NOMO-1 treated with DMSO at 0.1 percent for 48 hours (cell line): ENCODE data around the gene ERBIN.

Experiments used
- DNase-seq: peaks from one replicate; lab custom pipeline; 2025; ENCODE audit not compliant: unreplicated experiment; lab: John Stamatoyannopoulos, UW

The ERBIN gene

GRCh38 chr5:66113160-66113559, 186.8 kb downstream of the ERBIN start:
- DNase-seq: no peak

DNA sequence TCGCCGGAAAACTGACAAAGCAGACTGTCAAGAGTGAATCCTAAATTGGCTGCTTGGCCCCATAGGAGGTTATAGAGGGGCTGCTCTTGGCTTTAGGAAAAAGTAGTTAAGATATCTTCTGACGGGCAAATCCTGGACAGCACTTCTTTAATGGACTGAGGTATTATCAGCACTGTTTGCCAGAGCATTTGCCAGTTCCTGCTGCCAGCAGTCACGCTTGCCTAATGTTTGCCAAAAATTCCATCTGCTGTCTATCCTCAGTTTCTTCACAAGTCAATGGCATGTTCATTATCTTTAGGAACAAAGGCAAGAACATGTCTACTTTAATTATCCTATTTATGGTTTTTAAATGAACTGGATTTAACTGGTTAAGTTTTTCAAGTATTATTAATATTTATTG, 191.9 kb downstream of the ERBIN start:
- DNase-seq: no peak

DNA sequence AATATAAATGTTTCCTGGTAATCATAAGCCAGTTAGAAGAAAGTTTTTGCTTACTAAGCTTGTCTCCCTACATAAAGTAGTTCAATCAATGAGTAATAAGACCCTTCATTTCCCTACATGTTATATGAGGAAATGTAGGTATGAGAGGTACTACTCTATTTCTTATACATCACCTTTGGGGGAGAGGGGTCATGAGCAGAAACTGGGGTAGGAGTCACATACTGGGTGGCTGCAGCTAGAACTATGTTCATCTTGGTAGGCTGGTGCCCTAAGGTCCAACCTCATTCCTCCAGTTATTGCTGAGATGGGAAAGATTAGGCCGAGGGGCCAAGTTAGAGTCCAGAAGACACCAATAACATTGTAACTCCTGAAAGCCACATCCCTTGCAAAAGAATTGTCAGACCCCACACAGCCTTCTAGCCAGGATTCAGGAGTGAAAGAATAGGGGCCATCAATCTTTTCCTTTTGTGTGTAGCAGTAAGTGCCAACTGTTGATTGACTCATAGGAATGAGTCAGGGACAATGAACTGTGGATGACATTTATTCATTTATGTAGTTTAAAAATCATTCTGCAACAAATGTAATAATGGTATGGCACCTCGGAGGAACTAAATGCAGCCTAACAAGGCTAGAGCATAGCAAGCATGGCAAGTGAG, 196.1 kb downstream of the ERBIN start:
- DNase-seq: no peak

GRCh38 chr5:66129144-66129543, 202.8 kb downstream of the ERBIN start:
- DNase-seq: no peak

- no peak for DNase-seq
These were observed 204.1 kb downstream of the ERBIN start for GRCh38 chr5:66130493-66130892.
